ENCODE results near the gene MED12.

MED12 gene

DNA sequence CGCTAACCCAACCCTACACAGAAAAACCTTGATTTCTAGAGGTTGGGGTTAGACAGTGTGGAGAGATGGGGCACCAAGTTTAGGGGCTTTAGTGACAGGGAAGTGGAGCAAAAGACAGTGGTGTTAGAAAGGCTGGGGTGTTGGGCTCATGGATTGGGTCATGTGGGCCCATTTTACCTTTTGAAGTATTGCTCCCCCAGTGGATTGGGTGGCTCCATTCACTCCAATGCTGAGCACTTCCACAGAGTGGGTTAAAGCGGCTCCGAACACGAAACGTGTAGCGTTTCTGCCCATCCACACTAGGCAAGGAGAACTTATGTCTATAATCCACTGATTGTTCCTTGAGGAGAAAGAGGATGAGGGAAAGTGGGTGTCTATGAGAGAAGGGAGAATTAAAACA lies 9.3 kb upstream of the MED12 start:
- Mint-ChIP-seq H3K4me3 (no peak overlapping the region), H3K27me3 (ENCODE audit: low read depth, poor library complexity) (no peaks in the 10 kb centered on the region), H3K36me3 (ENCODE audit: low read depth) (no peaks in the 10 kb centered on the region), H3K27ac (no peak overlapping the region), H3K4me1 (peaks cover 75% of the 10 kb centered on the region), H3K9me3 (peaks cover 76% of the 10 kb centered on the region)
- DNase-seq: no peak
- TF ChIP-seq, protein P1, sequence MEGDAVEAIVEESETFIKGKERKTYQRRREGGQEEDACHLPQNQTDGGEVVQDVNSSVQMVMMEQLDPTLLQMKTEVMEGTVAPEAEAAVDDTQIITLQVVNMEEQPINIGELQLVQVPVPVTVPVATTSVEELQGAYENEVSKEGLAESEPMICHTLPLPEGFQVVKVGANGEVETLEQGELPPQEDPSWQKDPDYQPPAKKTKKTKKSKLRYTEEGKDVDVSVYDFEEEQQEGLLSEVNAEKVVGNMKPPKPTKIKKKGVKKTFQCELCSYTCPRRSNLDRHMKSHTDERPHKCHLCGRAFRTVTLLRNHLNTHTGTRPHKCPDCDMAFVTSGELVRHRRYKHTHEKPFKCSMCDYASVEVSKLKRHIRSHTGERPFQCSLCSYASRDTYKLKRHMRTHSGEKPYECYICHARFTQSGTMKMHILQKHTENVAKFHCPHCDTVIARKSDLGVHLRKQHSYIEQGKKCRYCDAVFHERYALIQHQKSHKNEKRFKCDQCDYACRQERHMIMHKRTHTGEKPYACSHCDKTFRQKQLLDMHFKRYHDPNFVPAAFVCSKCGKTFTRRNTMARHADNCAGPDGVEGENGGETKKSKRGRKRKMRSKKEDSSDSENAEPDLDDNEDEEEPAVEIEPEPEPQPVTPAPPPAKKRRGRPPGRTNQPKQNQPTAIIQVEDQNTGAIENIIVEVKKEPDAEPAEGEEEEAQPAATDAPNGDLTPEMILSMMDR (IDR thresholded peaks at IDR 0.05): no peak

DNA sequence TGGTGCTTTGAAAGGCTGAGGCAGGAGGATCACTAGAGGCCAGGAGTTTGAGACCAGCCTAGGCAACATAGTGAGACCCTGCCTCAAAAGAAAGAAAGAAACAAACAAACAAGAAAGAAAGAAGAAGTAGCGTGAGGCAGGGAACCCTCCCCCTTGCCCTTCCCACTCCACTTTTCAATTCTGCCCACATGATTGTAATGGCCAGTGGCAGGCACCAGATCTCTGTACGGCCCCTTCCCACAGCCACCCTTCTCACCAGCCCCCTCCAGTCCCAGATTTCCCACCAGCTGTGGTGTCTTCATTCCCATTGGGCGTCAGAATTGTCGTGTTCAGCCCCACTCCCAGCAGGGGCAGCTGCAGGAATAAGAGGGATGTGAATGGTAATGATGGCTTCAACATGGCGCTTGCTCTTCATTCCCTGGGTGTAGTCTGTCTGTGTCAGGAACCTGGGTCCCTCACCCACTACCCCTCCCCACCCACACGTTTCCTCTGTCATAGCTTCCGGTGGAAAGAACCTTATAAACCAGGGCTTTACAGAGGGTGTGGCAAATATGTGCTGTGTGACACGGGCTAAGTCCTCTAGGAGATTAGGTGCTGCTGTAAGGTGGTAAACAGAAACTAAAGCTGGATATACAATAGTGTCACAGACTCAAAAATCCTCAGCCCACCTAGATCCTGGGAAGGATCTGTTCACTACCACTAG lies 7.1 kb upstream of the MED12 start, which contains the start of gene IL2RG:
TSS of gene IL2RG (minus strand) at position 437 of the 703 bp plus-strand sequence. CDS start at position 399, 38 bp downstream.
- Mint-ChIP-seq H3K36me3 (ENCODE audit: low read depth) (no peaks in the 10 kb centered on the region), H3K4me1 (peaks cover 59% of the 10 kb centered on the region), H3K4me3 (no peak within 1 kb of the TSS), H3K27ac (no peak within 1 kb of the TSS), H3K27me3 (ENCODE audit: low read depth, poor library complexity) (peaks cover 3% of the 10 kb centered on the region), H3K9me3 (peaks cover 68% of the 10 kb centered on the region)
- TF ChIP-seq, protein P1 (IDR thresholded peaks at IDR 0.05): no peak
- DNase-seq: no peak

DNA sequence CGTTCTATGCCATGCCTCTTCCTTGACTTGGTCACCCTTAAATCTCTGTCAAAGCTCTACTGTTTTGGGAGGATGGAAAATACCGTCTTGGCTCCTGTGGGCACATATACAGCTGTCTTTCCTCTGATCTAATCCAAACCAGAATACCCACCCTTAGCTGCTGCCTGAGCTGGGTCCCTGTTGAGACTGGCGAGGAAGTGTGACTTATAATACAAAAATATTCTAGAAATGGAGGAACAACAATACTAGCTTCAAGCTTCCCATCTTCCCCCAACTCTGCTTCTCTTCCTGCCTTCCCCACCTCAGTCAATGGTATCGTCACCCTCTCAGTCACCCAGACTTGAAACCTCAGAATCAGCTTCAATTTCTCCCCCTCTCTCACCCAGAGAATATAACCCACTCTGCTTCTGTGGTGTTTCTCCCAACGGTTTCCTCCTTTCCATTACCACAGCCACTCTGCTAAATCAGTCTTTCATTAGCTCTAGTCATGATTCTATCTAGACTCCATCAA lies 6.4 kb upstream of the MED12 start:
- Mint-ChIP-seq H3K9me3 (peaks cover 64% of the 10 kb centered on the region), H3K27me3 (ENCODE audit: low read depth, poor library complexity) (peaks cover 3% of the 10 kb centered on the region), H3K27ac (no peak overlapping the region), H3K4me1 (peaks cover 52% of the 10 kb centered on the region), H3K4me3 (no peak overlapping the region), H3K36me3 (ENCODE audit: low read depth) (no peaks in the 10 kb centered on the region)
- no peak for DNase-seq
- TF ChIP-seq, protein P1 (IDR thresholded peaks at IDR 0.05): no peak

DNA sequence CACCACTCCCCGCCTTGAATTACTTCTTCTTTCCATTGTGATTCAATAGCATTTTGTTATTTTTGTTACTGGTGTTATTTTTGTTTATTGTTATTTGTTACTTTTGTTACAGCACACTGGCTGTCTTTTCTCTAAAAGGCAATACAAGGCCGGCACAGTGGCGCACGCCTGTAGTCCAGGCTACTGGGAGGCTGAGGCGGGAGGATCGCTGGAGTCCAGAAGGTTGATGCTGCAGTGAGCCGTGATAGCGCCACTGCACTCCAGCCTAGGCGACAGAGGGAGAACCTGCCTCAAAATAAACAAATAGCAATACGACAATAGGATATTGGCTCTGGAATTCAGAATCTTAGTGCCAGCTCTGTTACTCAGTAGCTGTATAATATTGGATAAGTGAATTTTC lies 1.0 kb upstream of the MED12 start:
- Mint-ChIP-seq H3K9me3 (peaks cover 37% of the 10 kb centered on the region), H3K4me3 (no peak overlapping the region), H3K36me3 (ENCODE audit: low read depth) (peaks cover 17% of the 10 kb centered on the region), H3K27me3 (ENCODE audit: low read depth, poor library complexity) (peaks cover 3% of the 10 kb centered on the region), H3K27ac (no peak overlapping the region), H3K4me1 (peaks cover 13% of the 10 kb centered on the region)
- TF ChIP-seq, protein P1 (IDR thresholded peaks at IDR 0.05): no peak
- DNase-seq: no peak

DNA sequence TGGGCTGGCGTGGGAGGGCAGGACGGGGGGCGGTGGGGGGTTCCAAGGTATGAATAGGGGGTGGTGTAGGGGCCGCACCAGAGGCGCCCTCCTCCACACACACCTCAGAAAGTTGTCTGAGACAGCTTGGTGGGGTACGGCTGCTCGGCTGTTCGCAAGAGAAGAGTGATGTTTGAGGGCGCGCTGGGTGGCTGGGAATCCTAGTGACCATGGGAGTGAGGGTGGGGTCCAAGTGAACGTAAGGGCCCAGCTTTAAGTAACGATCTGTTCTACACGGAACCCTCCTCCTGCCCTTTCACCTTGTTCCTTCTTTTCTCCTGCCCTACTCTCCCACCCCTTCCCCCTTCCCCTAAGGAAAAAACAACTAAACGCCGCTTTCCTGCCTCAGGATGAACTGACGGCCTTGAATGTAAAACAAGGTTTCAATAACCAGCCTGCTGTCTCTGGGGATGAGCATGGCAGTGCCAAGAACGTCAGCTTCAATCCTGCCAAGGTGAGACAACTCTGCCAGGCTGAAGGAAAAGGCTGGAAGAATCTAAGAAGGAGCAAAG lies 664 bp downstream of the MED12 start:
- DNase-seq: no peak
- H3K4me3 Mint-ChIP-seq: peak overlapping the region; percentile 84
- H3K27me3 Mint-ChIP-seq (ENCODE audit: low read depth, poor library complexity): peaks cover 5% of the 10 kb centered on the region
- peaks cover 31% of the 10 kb centered on the region for H3K36me3 Mint-ChIP-seq (ENCODE audit: low read depth)
- peaks cover 6% of the 10 kb centered on the region for H3K4me1 Mint-ChIP-seq
- TF ChIP-seq, protein P1 (IDR thresholded peaks at IDR 0.05): no peak
- H3K27ac Mint-ChIP-seq: no peak overlapping the region
- H3K9me3 Mint-ChIP-seq: peaks cover 41% of the 10 kb centered on the region

Data from nephron progenitor cell (in vitro differentiated cells).